Left lung (tissue), 10 donors: ENCODE data around the gene RFXAP. TPM values are rescaled to one million over a fixed set of nuclear protein-coding genes. Genes with fewer than 3 reads are reported as not detected.

Experiments used
- ATAC-seq: fragments of 200-7000 bp; cut with Tn5 transposase; one replicate; pipeline ENCODE4 v1.9.1; 2020; ENCODE audit warnings: moderate library complexity
- DNase-seq, 4 donors: peaks; one replicate each; pipeline ENCODE4 v3.0.0-alpha.2; 2013 to 2020
- H3K27ac ChIP-seq, 2 donors: fragments of 200-600 bp; sonication (generic) in 1 of 2; one replicate each; pipeline versions ENCODE4 v1.5.0 to v1.8.0; 2020 to 2021
- H3K27me3 ChIP-seq, 2 donors: fragments of 200-600 bp; sonication (generic) in 1 of 2; one replicate each; pipeline versions ENCODE4 v1.5.0 to v1.8.0; 2020 to 2021
- H3K36me3 ChIP-seq, 2 donors: fragments of 200-600 bp; sonication (generic) in 1 of 2; one replicate each; pipeline versions ENCODE4 v1.5.0 to v1.8.0; 2020 to 2021
- H3K4me1 ChIP-seq, 2 donors: fragments of 200-600 bp; one replicate each; pipeline ENCODE4 v1.8.0; 2021
- H3K4me3 ChIP-seq, 2 donors: fragments of 200-600 bp; sonication (generic) in 1 of 2; one replicate each; pipeline versions ENCODE4 v1.5.0 to v1.8.0; 2020 to 2021; ENCODE audit warnings: mild to moderate bottlenecking in 1 of 2
- H3K9me3 ChIP-seq, 2 donors: fragments of 200-600 bp; sonication (generic) in 1 of 2; one replicate each; pipeline versions ENCODE4 v1.5.0 to v1.8.0; 2020 to 2021
- intact Hi-C, 2 donors: fragments of 100-400 bp; cut with DNase I; formaldehyde crosslinking; loops; one replicate each; pipeline versions ENCODE4 v1.11.2 to v1.14.2; 2022
- polyA plus RNA-seq, 6 donors: library from polyadenylated mRNA; unstranded; fragments of 120-200 nt; gene quantifications; one replicate each; pipeline ENCODE4 v1.2.1, GENCODE V29; 2013; ENCODE audit not compliant: insufficient read length in 6 of 6
- total RNA-seq, 2 donors: library from RNA; stranded (reverse); fragmentation: NEBNext Ultra II Directional; extraction: Animal tissue kit (Norgen Biotek cat#: 25700); gene quantifications; one replicate each; pipeline ENCODE4 v1.2.1, GENCODE V29; 2021
- TF ChIP-seq, protein P1 (sequence below), 2 donors: fragments of 200-600 bp; sonication (generic) in 1 of 2; IDR thresholded peaks; one replicate each; pipeline versions ENCODE4 v1.5.0 to v1.8.0; 2021; ENCODE audit warnings: antibody characterized with exemption in 2 of 2
- donor health status: DM: no; HTN: yes; CAD: no.
- donor health status: DM: no; HTN: no; CAD: no.

RFXAP gene
- total and polyA plus RNA-seq, 8 donors = 3.6 to 23.4 (median 17.8) TPM

DNA sequence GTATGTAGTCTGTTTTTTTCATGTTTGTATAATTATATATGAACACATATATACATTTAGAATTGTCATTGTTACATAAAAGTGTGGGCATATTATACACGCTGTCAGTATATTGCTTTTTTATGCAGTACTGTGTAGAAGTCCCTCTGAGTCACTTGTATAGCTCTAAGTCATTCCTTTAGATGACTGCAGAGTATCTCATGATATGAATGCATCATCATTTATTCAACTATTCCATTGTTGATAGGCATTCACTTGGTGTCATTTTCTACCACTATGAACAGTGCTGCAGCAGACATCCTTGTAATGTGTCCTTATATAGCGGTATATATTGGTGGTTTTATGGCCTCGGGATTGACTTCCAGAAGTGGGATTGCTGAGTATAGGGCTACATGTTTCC is 15.3 kb downstream of the RFXAP start:
- peaks cover 0 to 3% of the 10 kb centered on the region in 2 donors for H3K36me3 ChIP-seq
- ATAC-seq (no peak), DNase-seq (no peak)
- TF ChIP-seq, protein P1, sequence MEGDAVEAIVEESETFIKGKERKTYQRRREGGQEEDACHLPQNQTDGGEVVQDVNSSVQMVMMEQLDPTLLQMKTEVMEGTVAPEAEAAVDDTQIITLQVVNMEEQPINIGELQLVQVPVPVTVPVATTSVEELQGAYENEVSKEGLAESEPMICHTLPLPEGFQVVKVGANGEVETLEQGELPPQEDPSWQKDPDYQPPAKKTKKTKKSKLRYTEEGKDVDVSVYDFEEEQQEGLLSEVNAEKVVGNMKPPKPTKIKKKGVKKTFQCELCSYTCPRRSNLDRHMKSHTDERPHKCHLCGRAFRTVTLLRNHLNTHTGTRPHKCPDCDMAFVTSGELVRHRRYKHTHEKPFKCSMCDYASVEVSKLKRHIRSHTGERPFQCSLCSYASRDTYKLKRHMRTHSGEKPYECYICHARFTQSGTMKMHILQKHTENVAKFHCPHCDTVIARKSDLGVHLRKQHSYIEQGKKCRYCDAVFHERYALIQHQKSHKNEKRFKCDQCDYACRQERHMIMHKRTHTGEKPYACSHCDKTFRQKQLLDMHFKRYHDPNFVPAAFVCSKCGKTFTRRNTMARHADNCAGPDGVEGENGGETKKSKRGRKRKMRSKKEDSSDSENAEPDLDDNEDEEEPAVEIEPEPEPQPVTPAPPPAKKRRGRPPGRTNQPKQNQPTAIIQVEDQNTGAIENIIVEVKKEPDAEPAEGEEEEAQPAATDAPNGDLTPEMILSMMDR (IDR thresholded peaks at IDR 0.05) = no peak
- no peaks in the 10 kb centered on the region for H3K9me3 ChIP-seq
- H3K4me3 ChIP-seq = no peak overlapping the region
- no peaks in the 10 kb centered on the region for H3K4me1 ChIP-seq
- no peaks in the 10 kb centered on the region for H3K27me3 ChIP-seq
- H3K27ac ChIP-seq = no peak overlapping the region
- intact Hi-C loops = no loop called here

DNA sequence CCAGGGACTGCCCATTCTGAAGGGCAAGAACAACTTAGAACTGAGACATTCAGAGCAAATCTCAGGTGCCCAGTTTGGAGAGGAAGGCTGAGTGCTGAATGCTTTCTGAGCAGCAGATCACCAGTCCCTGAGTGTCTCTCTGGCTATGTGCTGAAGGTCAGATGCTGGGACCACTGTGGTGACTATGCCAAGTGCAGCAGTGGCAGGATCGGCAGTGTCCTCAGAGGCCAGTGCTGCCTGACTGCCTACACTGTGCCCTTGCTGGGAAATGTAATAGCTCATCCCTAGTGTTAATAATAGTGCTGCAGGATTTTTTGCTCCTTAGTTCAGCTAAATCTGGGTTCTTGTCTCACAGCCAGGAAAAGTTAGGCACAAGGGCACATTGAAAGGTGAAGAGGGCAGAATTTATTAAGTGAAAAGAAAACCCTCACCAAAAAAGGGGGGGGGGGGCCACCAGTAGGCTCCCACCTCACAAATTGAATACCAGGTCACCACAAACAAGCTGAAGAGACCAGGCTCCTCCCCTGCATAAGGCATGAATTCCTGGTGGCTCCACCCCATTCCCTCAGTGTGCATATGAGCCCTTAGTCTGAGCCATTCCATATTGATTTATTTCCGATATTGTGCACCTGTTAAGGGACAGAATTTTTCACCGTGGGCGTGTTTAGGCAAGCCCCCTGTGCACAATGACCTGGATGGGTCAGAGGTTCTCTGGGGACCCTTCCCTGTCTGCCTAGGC is 18.5 kb downstream of the RFXAP start:
- H3K36me3 ChIP-seq = no peaks in the 10 kb centered on the region
- no peaks in the 10 kb centered on the region for H3K4me1 ChIP-seq
- H3K4me3 ChIP-seq = no peak overlapping the region
- ATAC-seq = no peak
- TF ChIP-seq, protein P1 (IDR thresholded peaks at IDR 0.05) = no peak
- intact Hi-C loops = no loop called here
- no peaks in the 10 kb centered on the region for H3K27me3 ChIP-seq
- H3K27ac ChIP-seq = no peak overlapping the region
- DNase-seq = no peak
- no peaks in the 10 kb centered on the region for H3K9me3 ChIP-seq

DNA sequence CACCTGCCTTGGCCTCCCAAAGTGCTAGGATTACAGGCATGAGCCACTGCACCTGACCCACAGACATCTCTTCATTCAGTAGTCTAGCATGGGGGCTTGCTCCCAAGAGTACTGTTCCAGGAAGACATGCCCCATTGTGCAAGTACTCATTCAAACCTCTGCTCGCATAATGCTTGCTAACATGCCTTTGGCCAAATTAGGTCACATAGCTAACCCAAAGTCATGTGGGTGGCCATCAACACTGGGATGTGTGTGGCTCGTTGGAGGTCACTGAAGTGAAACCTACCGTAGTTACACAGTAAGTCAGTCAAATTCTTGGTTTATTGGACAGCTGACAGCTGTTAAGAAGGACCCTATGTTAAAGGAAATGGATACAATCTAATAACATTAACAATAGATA is 20.3 kb downstream of the RFXAP start:
- Histone ChIP-seq H3K4me1 (no peaks in the 10 kb centered on the region), H3K9me3 (no peaks in the 10 kb centered on the region), H3K27ac (no peak overlapping the region), H3K27me3 (no peaks in the 10 kb centered on the region), H3K36me3 (no peaks in the 10 kb centered on the region), H3K4me3 (no peak overlapping the region)
- intact Hi-C loops = no loop called here
- no peak for ATAC-seq
- TF ChIP-seq, protein P1 (IDR thresholded peaks at IDR 0.05) = no peak
- no peak for DNase-seq

DNA sequence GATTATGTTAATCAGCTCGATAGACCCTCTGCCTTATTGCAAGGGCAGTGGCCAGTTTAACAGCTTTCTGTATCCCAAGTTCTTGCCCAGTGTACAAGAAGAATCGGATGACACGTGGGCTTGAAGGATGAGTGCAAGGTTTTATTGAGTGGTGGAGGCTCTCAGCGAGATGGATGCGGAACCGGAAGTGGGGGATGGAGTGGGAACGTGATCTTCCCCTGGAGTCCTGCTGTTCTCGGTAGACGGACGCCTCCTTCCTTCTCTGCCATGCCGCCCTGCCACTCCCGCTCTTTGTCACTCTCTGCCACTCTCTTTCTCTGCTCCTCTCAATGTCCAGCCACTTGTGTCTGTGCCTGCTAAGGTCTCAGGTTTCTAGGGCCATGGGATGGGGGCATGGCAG is 21.0 kb downstream of the RFXAP start:
- ATAC-seq (no peak), DNase-seq (no peak)
- TF ChIP-seq, protein P1 (IDR thresholded peaks at IDR 0.05) = no peak
- intact Hi-C loops = no loop called here
- Histone ChIP-seq H3K4me1 (no peaks in the 10 kb centered on the region), H3K36me3 (no peaks in the 10 kb centered on the region), H3K9me3 (no peaks in the 10 kb centered on the region), H3K4me3 (no peak overlapping the region), H3K27ac (no peak overlapping the region), H3K27me3 (no peaks in the 10 kb centered on the region)

DNA sequence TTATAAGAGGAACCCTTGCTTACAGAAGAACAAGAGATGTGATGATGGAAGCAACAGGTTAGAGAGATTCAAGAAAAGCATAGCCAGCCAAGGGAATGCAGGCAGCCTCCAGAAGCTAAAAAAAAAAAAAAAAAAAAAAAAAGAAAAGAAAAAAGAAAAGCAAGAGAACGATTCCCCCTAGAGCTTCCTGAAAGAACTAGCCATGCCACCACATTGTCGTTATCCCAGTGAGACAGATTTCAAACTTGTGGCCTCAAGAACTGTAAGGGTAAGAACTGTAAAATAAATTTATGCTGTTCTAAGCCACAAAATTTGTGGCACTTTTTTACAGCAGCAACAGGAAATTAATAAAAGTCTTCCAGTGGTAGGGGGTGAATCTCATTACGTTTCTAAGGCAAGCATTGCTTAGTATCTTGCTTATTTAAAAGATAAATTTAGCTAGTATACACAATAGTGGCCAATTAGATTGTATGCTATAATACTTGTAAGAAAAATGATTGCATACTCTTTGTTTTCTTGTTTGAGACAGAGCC is 21.8 kb downstream of the RFXAP start:
- TF ChIP-seq, protein P1 (IDR thresholded peaks at IDR 0.05) = no peak
- Histone ChIP-seq H3K27ac (no peak overlapping the region), H3K4me3 (no peak overlapping the region), H3K36me3 (no peaks in the 10 kb centered on the region), H3K4me1 (no peaks in the 10 kb centered on the region), H3K9me3 (no peaks in the 10 kb centered on the region), H3K27me3 (no peaks in the 10 kb centered on the region)
- ATAC-seq (no peak), DNase-seq (no peak)
- intact Hi-C loops = no loop called here
